Endothelial cell of umbilical vein (primary cell): Measurements from ENCODE around the gene MARCHF9. TPM values are rescaled to one million over a fixed set of nuclear protein-coding genes. Genes with fewer than 3 reads are reported as not detected.

Source experiments
- BruUV-seq: library from RNA; stranded (reverse); fragments of 400-500 nt; replicated peaks from 2 replicates; lab custom pipeline; 2021; lab: Mats Ljungman, UMichigan
- CTCF ChIA-PET: fragments of 300-600, 350-600 bp; sonication (Branson Sonifier 250); formaldehyde crosslinking; loops from one replicate; lab custom pipeline; 2021; ENCODE audit warnings: antibody characterized with exemption, inconsistent platforms; lab: Charles Lee
- POLR2A ChIA-PET: fragments of 300-600, 350-600 bp; sonication (Branson Sonifier 250); formaldehyde crosslinking; loops from one replicate; lab custom pipeline; 2021; ENCODE audit warnings: antibody characterized with exemption, inconsistent platforms; lab: Charles Lee
- DNase-seq: peaks from one replicate; pipeline ENCODE4 v3.0.0-alpha.2; 2011; ENCODE audit warnings: low read depth, low spot score
- FAIRE-seq: peaks from 2 replicates; lab custom pipeline; 2011; peaks lifted over from hg19 to GRCh38; lab: Jason Lieb, UNC
- H2AFZ ChIP-seq: 2 replicates; pipeline ENCODE4 v1.6.0; 2012; ENCODE audit warnings: low read depth, low read length, control low read depth, inconsistent platforms
- H3K27ac ChIP-seq: 2 replicates; pipeline ENCODE4 v1.5.1; 2011; ENCODE audit warnings: low read depth, mild to moderate bottlenecking, control low read depth, low read length, moderate library complexity; ENCODE audit not compliant: insufficient read depth
- H3K27me3 ChIP-seq, 2 experiments: 2 replicates each; pipeline versions ENCODE4 v1.6.0 to v1.6.1; 2011; ENCODE audit warnings: low read length in 2 of 2, mixed read lengths in 1 of 2; ENCODE audit not compliant: control insufficient read depth in 2 of 2, insufficient read depth in 2 of 2
- H3K36me3 ChIP-seq, 2 experiments: 2 replicates in 1 of 2; 3 replicates in 1 of 2; pipeline ENCODE4 v1.5.1; 2011; ENCODE audit warnings: low read length in 2 of 2, mild to moderate bottlenecking in 1 of 2, moderate library complexity in 1 of 2; ENCODE audit not compliant: control insufficient read depth in 2 of 2, insufficient read depth in 2 of 2; ENCODE audit errors: extremely low read depth in 1 of 2
- H3K4me1 ChIP-seq: 3 replicates; pipeline ENCODE4 v1.5.1; 2011; ENCODE audit warnings: mild to moderate bottlenecking, low read length; ENCODE audit not compliant: control insufficient read depth, insufficient read depth; ENCODE audit errors: extremely low read depth
- H3K4me2 ChIP-seq: 2 replicates; pipeline ENCODE4 v1.6.1; 2011; ENCODE audit warnings: low read length, control low read depth, mixed read lengths; ENCODE audit not compliant: insufficient read depth
- H3K4me3 ChIP-seq, 3 experiments: fragments of 200-600 bp in 1 of 3; sonication (generic), shearing (Covaris generic) in 1 of 3; replicated peaks in 1 of 3; 2 replicates each; pipeline ENCODE4 v1.5.1; 2011 to 2016; ENCODE audit warnings: control low read depth in 3 of 3, low read length in 3 of 3, mild to moderate bottlenecking in 2 of 3, inconsistent platforms in 1 of 3, low read depth in 1 of 3, moderate library complexity in 1 of 3; ENCODE audit not compliant: insufficient read depth in 1 of 3
- H3K79me2 ChIP-seq: 2 replicates; pipeline ENCODE4 v1.6.0; 2012; ENCODE audit warnings: low read length, inconsistent platforms; ENCODE audit not compliant: control insufficient read depth, insufficient read depth
- H3K9ac ChIP-seq: replicated peaks from 2 replicates; pipeline ENCODE3; 2011; ENCODE audit warnings: low read length, control low read depth; ENCODE audit not compliant: insufficient read depth; ENCODE audit errors: extremely low read depth
- H3K9me1 ChIP-seq: replicated peaks from 3 replicates; pipeline ENCODE4 v1.6.0; 2011; ENCODE audit warnings: mild to moderate bottlenecking, low read length; ENCODE audit not compliant: control insufficient read depth, insufficient read depth; ENCODE audit errors: extremely low read depth
- H3K9me3 ChIP-seq: replicated peaks from 2 replicates; pipeline ENCODE4 v1.5.1; 2012; ENCODE audit warnings: low read length, inconsistent platforms; ENCODE audit not compliant: control insufficient read depth, insufficient read depth
- H4K20me1 ChIP-seq: replicated peaks from 2 replicates; pipeline ENCODE3; 2011; ENCODE audit warnings: mild to moderate bottlenecking, low read length; ENCODE audit not compliant: control insufficient read depth, insufficient read depth; ENCODE audit errors: extremely low read depth
- GATA2 ChIP-seq: IDR thresholded peaks from 2 replicates; pipeline ENCODE4 v1.7.0; 2011; ENCODE audit warnings: low read depth, mild to moderate bottlenecking, moderate library complexity, mixed read lengths, low read length; ENCODE audit not compliant: insufficient read length, insufficient read depth
- JUN ChIP-seq: IDR thresholded peaks from 2 replicates; pipeline ENCODE4 v1.6.1; 2011; ENCODE audit warnings: borderline replicate concordance, low read depth; ENCODE audit not compliant: insufficient read length, insufficient read depth
- MAX ChIP-seq: IDR thresholded peaks from 2 replicates; pipeline ENCODE4 v1.6.1; 2011; ENCODE audit not compliant: insufficient read depth, insufficient read length
- dilution Hi-C: fragments of 300-500 bp; cut with MboI; formaldehyde crosslinking; loops from one replicate; pipeline ENCODE4 v1.15.0; 2019; ENCODE audit warnings: low sequenced_read_pairs; ENCODE audit not compliant: extremely low pct_ligation_motif_present
- intact Hi-C: fragments of 100-400 bp; cut with micrococcal nuclease; formaldehyde crosslinking; loops from one replicate; pipeline ENCODE4 v1.10.0; 2022
- polyA plus RNA-seq, 4 experiments: library from polyadenylated mRNA; depleted of rRNA in 3 of 4; stranded (reverse) in 3 of 4; unstranded in 1 of 4; fragments of >200 nt; gene quantifications; 2 replicates each; pipeline versions ENCODE4 v1.2.1 to v1.2.3, GENCODE V29; 2011 to 2012; ENCODE audit warnings: missing spikeins in 1 of 4
- total RNA-seq: library from RNA; stranded (reverse); gene quantifications from 2 replicates; pipeline ENCODE4 v1.2.3, GENCODE V29; 2021

Gene MARCHF9
- total and polyA plus RNA-seq, 2 donors (not counting 3 experiments of a cell fraction or from before 2014, with no cell fraction given) = 4.6 to 4.8 TPM

- no peak overlapping the region for H3K4me3 ChIP-seq
- FAIRE-seq = no peak
Observed at GRCh38 chr12:57770734-57771133, 15.8 kb downstream of the MARCHF9 start.

GRCh38 chr12:57771236-57771872 is 16.5 kb downstream of the MARCHF9 start:
- dilution Hi-C loops (no loop called here), intact Hi-C loops (no loop called here)
- peaks cover 6 to 10% of the 10 kb centered on the region in 2 experiments for H3K27me3 ChIP-seq
- H3K9ac ChIP-seq = peak overlapping the region; percentile 78
- peak overlapping the region; percentile 90 for H3K4me2 ChIP-seq
- no peaks in the 10 kb centered on the region for H3K9me3 ChIP-seq
- peak overlapping the region; percentile 79 for H3K27ac ChIP-seq
- TSS peak; percentile 26 for BruUV-seq
- H3K4me3 ChIP-seq = peak overlapping the region; percentile 69 to 79 (median 76)
- peaks cover 0 to 2% of the 10 kb centered on the region in 2 experiments for H3K36me3 ChIP-seq
- peak overlapping the region; percentile 89 for H2AFZ ChIP-seq
- FAIRE-seq (peak; percentile 67), DNase-seq (no peak)
- H4K20me1 ChIP-seq = no peaks in the 10 kb centered on the region
- H3K4me1 ChIP-seq = peaks cover 14% of the 10 kb centered on the region
- no peaks in the 10 kb centered on the region for H3K9me1 ChIP-seq
- H3K79me2 ChIP-seq = peaks cover 2% of the 10 kb centered on the region
- ChIA-PET CTCF (interaction anchor here (1.0 to 1.4 kb wide), 5 partner anchors 11 to 122 kb away, joined by 3 to 17 read pairs (median 4); partner anchors contain the start of genes MARCHF9 and TSFM), POLR2A (interaction anchor here (1.3 kb wide), 1 partner anchor 12 kb away, joined by 4 read pairs; the partner anchor contains the start of gene TSFM)
- TF ChIP-seq JUN (peak; percentile 42), MAX (no peak)

More at GRCh38 chr12:57770734-57771133, 15.8 kb downstream of the MARCHF9 start:
- no peak for DNase-seq
- ChIA-PET CTCF (interaction anchor here (1.3 kb wide), 1 partner anchor 12 kb away, joined by 4 read pairs; the partner anchor contains the start of gene TSFM), POLR2A (no interaction called here)
- intact Hi-C loops (no loop called here), dilution Hi-C loops (no loop called here)
- no peaks in the 10 kb centered on the region for H3K9me3 ChIP-seq
- H3K79me2 ChIP-seq = peaks cover 2% of the 10 kb centered on the region
- H3K4me2 ChIP-seq = no peak overlapping the region
- no peaks in the 10 kb centered on the region for H4K20me1 ChIP-seq
- H3K36me3 ChIP-seq = peaks cover 0 to 2% of the 10 kb centered on the region in 2 experiments
- H3K9ac ChIP-seq = no peak overlapping the region
- no TSS peak for BruUV-seq
- H3K27ac ChIP-seq = no peak overlapping the region
- H2AFZ ChIP-seq = no peak overlapping the region
- peaks cover 19% of the 10 kb centered on the region for H3K4me1 ChIP-seq
- no peak for TF ChIP-seq GATA2
- TF ChIP-seq JUN = no peak
- peaks cover 12 to 16% of the 10 kb centered on the region in 2 experiments for H3K27me3 ChIP-seq
- H3K9me1 ChIP-seq = no peaks in the 10 kb centered on the region
